H1 (cell line): ENCODE data around the gene ANKRD53. TPM values are rescaled to one million over a fixed set of nuclear protein-coding genes. Genes with fewer than 3 reads are reported as not detected.

ENCODE experiments used
- CTCF ChIA-PET: fragments of 300-600 bp; sonication (Branson Sonifier 250); formaldehyde crosslinking; loops from one replicate; lab custom pipeline; 2021; ENCODE audit not compliant: partially characterized antibody; lab: Charles Lee
- POLR2A ChIA-PET: fragments of 300-600 bp; sonication (Branson Sonifier 250); formaldehyde crosslinking; loops from one replicate; lab custom pipeline; 2021; ENCODE audit warnings: inconsistent platforms; ENCODE audit not compliant: partially characterized antibody; lab: Charles Lee
- DNase-seq, 2 experiments: peaks; one replicate each; pipeline versions ENCODE4 v3.0.0 to v3.0.0-alpha.2; 2010 to 2022; ENCODE audit warnings: low spot score in 2 of 2, low read depth in 1 of 2, mixed read lengths in 1 of 2
- FAIRE-seq: peaks from 2 replicates; lab custom pipeline; 2011; peaks lifted over from hg19 to GRCh38; lab: Jason Lieb, UNC
- H2AFZ ChIP-seq: 2 replicates; pipeline ENCODE4 v1.8.1; 2012; ENCODE audit warnings: low read length, inconsistent platforms
- H2AK5ac ChIP-seq: 2 replicates; pipeline ENCODE4 v1.6.1; 2013; ENCODE audit warnings: low read depth, low read length
- H2BK120ac ChIP-seq: replicated peaks from 2 replicates; pipeline ENCODE3; 2013; ENCODE audit warnings: low read depth, low read length, inconsistent platforms
- H2BK12ac ChIP-seq: 2 replicates; pipeline ENCODE4 v1.6.1; 2013; ENCODE audit warnings: low read depth, low read length
- H2BK15ac ChIP-seq: 2 replicates; pipeline ENCODE4 v1.6.1; 2013; ENCODE audit warnings: low read length
- H2BK20ac ChIP-seq: 2 replicates; pipeline ENCODE4 v1.6.1; 2013; ENCODE audit warnings: low read length
- H2BK5ac ChIP-seq: 2 replicates; pipeline ENCODE4 v1.6.1; 2013; ENCODE audit warnings: low read depth, low read length
- H3K14ac ChIP-seq: 2 replicates; pipeline ENCODE4 v1.6.1; 2013; ENCODE audit warnings: inconsistent platforms; ENCODE audit not compliant: insufficient read length
- H3K18ac ChIP-seq: 2 replicates; pipeline ENCODE4 v1.6.1; 2013; ENCODE audit warnings: low read length; ENCODE audit errors: extremely low read depth
- H3K23ac ChIP-seq: 2 replicates; pipeline ENCODE4 v1.6.1; 2013; ENCODE audit warnings: inconsistent platforms; ENCODE audit not compliant: insufficient read length
- H3K23me2 ChIP-seq: 2 replicates; pipeline ENCODE4 v1.6.1; 2013; ENCODE audit warnings: low read depth, low read length
- H3K27ac ChIP-seq: 2 replicates; pipeline ENCODE4 v1.6.1; 2011; ENCODE audit warnings: low read depth, low read length, inconsistent platforms
- H3K27me3 ChIP-seq, 4 experiments: replicated peaks in 1 of 4; 1 replicate in 1 of 4; 2 replicates in 3 of 4; pipeline versions ENCODE4 v1.6.1 to v1.8.1; 2011 to 2013; ENCODE audit warnings: low read length in 3 of 4, mild to moderate bottlenecking in 3 of 4, inconsistent platforms in 2 of 4, mixed read lengths in 2 of 4, moderate library complexity in 1 of 4; ENCODE audit not compliant: control insufficient read depth in 3 of 4, insufficient read depth in 3 of 4; ENCODE audit errors: extremely low read depth in 1 of 4
- H3K36me3 ChIP-seq, 4 experiments: 2 replicates each; pipeline versions ENCODE4 v1.6.1 to v1.8.1; 2011 to 2013; ENCODE audit warnings: mild to moderate bottlenecking in 4 of 4, low read length in 3 of 4, moderate library complexity in 2 of 4, control low read depth in 1 of 4, inconsistent platforms in 1 of 4; ENCODE audit not compliant: insufficient read depth in 4 of 4, control insufficient read depth in 2 of 4
- H3K4ac ChIP-seq: replicated peaks from 2 replicates; pipeline ENCODE3; 2013; ENCODE audit warnings: low read length, low read depth, mixed read lengths, inconsistent platforms; ENCODE audit not compliant: insufficient read length
- H3K4me1 ChIP-seq, 4 experiments: replicated peaks in 1 of 4; 1 replicate in 1 of 4; 2 replicates in 3 of 4; pipeline versions ENCODE4 v1.6.1 to v1.8.1; 2011 to 2013; ENCODE audit warnings: low read length in 3 of 4, inconsistent platforms in 2 of 4, mixed read lengths in 1 of 4; ENCODE audit not compliant: insufficient read depth in 4 of 4, control insufficient read depth in 3 of 4
- H3K4me2 ChIP-seq, 2 experiments: 2 replicates each; pipeline versions ENCODE4 v1.6.1 to v1.8.1; 2011 to 2013; ENCODE audit warnings: low read depth in 2 of 2, low read length in 2 of 2, control low read depth in 1 of 2, inconsistent platforms in 1 of 2, mild to moderate bottlenecking in 1 of 2; ENCODE audit not compliant: insufficient read depth in 1 of 2
- H3K4me3 ChIP-seq, 4 experiments: fragments of 200-600, 300-600 bp in 1 of 4; sonication (generic), shearing (Covaris generic), sonication (Bioruptor Twin) in 1 of 4; 2 replicates each; pipeline versions ENCODE4 v1.5.1 to v1.8.1; 2011 to 2016; ENCODE audit warnings: low read length in 4 of 4, low read depth in 3 of 4, control low read depth in 2 of 4, inconsistent platforms in 2 of 4, mild to moderate bottlenecking in 2 of 4, mixed read lengths in 1 of 4, moderate library complexity in 1 of 4; ENCODE audit not compliant: insufficient read depth in 2 of 4; ENCODE audit errors: extremely low read depth in 1 of 4
- H3K56ac ChIP-seq: replicated peaks from 2 replicates; pipeline ENCODE3; 2013; ENCODE audit warnings: low read depth, mild to moderate bottlenecking, mixed read lengths, low read length, inconsistent platforms; ENCODE audit not compliant: insufficient read length
- H3K79me1 ChIP-seq: 2 replicates; pipeline ENCODE4 v1.6.1; 2013; ENCODE audit warnings: low read depth, low read length, control low read depth
- H3K79me2 ChIP-seq, 2 experiments: 2 replicates each; pipeline versions ENCODE4 v1.6.1 to v1.8.1; 2012 to 2013; ENCODE audit warnings: low read length in 2 of 2, mild to moderate bottlenecking in 2 of 2, inconsistent platforms in 1 of 2; ENCODE audit not compliant: insufficient read depth in 2 of 2, control insufficient read depth in 1 of 2
- H3K9ac ChIP-seq, 4 experiments: replicated peaks in 1 of 4; 1 replicate in 1 of 4; 2 replicates in 3 of 4; pipeline versions ENCODE4 v1.6.1 to v1.8.1; 2011 to 2013; ENCODE audit warnings: low read depth in 3 of 4, low read length in 3 of 4, control low read depth in 2 of 4, mild to moderate bottlenecking in 2 of 4, moderate library complexity in 2 of 4, inconsistent platforms in 1 of 4; ENCODE audit errors: extremely low read depth in 1 of 4
- H3K9me3 ChIP-seq, 2 experiments: 2 replicates each; pipeline versions ENCODE4 v1.6.1 to v1.8.1; 2012 to 2013; ENCODE audit warnings: mild to moderate bottlenecking in 2 of 2, moderate library complexity in 2 of 2, control low read depth in 1 of 2, inconsistent platforms in 1 of 2, low read depth in 1 of 2, low read length in 1 of 2, mixed read lengths in 1 of 2; ENCODE audit not compliant: insufficient read depth in 2 of 2
- H4K20me1 ChIP-seq, 2 experiments: replicated peaks in 1 of 2; 2 replicates each; pipeline versions ENCODE3 to v1.8.1; 2011 to 2013; ENCODE audit warnings: inconsistent platforms in 2 of 2, low read length in 2 of 2, mild to moderate bottlenecking in 1 of 2; ENCODE audit not compliant: insufficient read depth in 2 of 2, control insufficient read depth in 1 of 2
- H4K5ac ChIP-seq: 2 replicates; pipeline ENCODE4 v1.6.1; 2013; ENCODE audit warnings: low read length, low read depth, mixed read lengths, inconsistent platforms; ENCODE audit not compliant: insufficient read length
- H4K8ac ChIP-seq: 2 replicates; pipeline ENCODE4 v1.8.0; 2013; ENCODE audit warnings: mild to moderate bottlenecking, moderate library complexity, low read length, inconsistent platforms; ENCODE audit not compliant: insufficient read depth; ENCODE audit errors: extremely low read depth
- H4K91ac ChIP-seq: replicated peaks from 2 replicates; pipeline ENCODE3; 2013; ENCODE audit warnings: low read length, mixed read lengths, inconsistent platforms; ENCODE audit not compliant: insufficient read length
- ASH2L ChIP-seq: fragments of 200-600, 300-600 bp; sonication (generic); IDR thresholded peaks from one replicate; pipeline ENCODE4 v1.7.1; 2017; ENCODE audit warnings: low read length
- BRCA1 ChIP-seq: IDR thresholded peaks from 2 replicates; pipeline ENCODE4 v1.6.1; 2012; ENCODE audit warnings: low read depth, low read length, improper control_type of control experiment
- CBX8 ChIP-seq: fragments of 300-800, 300-1000 bp; sonication (generic); IDR thresholded peaks from 2 replicates; pipeline ENCODE4 v1.7.1; 2016; ENCODE audit warnings: low read depth, low read length, borderline replicate concordance
- MAFK ChIP-seq: IDR thresholded peaks from 2 replicates; pipeline ENCODE4 v1.6.1; 2012; ENCODE audit warnings: low read depth, mild to moderate bottlenecking, improper control_type of control experiment, low read length
- NANOG ChIP-seq: IDR thresholded peaks from 2 replicates; pipeline ENCODE4 v1.6.1; 2011; ENCODE audit warnings: low read length, low read depth, mild to moderate bottlenecking, inconsistent platforms; ENCODE audit not compliant: insufficient read depth, poor library complexity, severe bottlenecking
- RAD21 ChIP-seq, 2 experiments: IDR thresholded peaks in 1 of 2; conservative IDR thresholded peaks in 1 of 2; 2 replicates each; pipeline ENCODE4 v1.6.1; 2011; ENCODE audit warnings: low read depth in 2 of 2, low read length in 2 of 2, improper control_type of control experiment in 1 of 2, inconsistent platforms in 1 of 2, mild to moderate bottlenecking in 1 of 2, moderate library complexity in 1 of 2
- SIN3A ChIP-seq, 2 experiments: IDR thresholded peaks in 1 of 2; conservative IDR thresholded peaks in 1 of 2; 2 replicates each; pipeline ENCODE4 v1.6.1; 2011 to 2012; ENCODE audit warnings: low read length in 2 of 2, improper control_type of control experiment in 1 of 2, low read depth in 1 of 2, mild to moderate bottlenecking in 1 of 2
- TCF12 ChIP-seq: IDR thresholded peaks from 2 replicates; pipeline ENCODE4 v1.6.1; 2011; ENCODE audit warnings: low read depth, mild to moderate bottlenecking, low read length
- TEAD4 ChIP-seq: IDR thresholded peaks from 2 replicates; pipeline ENCODE4 v1.6.1; 2012; ENCODE audit warnings: low read depth, low read length, inconsistent platforms, mixed read lengths
- WGBS, 2 experiments: shearing (Covaris generic) in 1 of 2; methylation state at CpG; one replicate each; pipeline versions ENCODE4 v1.1.6 to v1.1.7; 2013 to 2015; ENCODE audit warnings: low lambda C conversion rate in 2 of 2, mixed read lengths in 2 of 2, inconsistent platforms in 1 of 2, low coverage in 1 of 2, missing lambda C conversion rate in 1 of 2; ENCODE audit not compliant: insufficient replicate concordance in 2 of 2, insufficient coverage in 1 of 2, insufficient read length in 1 of 2; ENCODE audit errors: extremely low coverage in 1 of 2, missing lambda C conversion rate in 1 of 2; 5-methylcytosine and 5-hydroxymethylcytosine counted together
- polyA plus RNA-seq, 7 experiments: library from polyadenylated mRNA; depleted of rRNA in 3 of 7; stranded (reverse) in 5 of 7; unstranded in 2 of 7; fragments of >200 nt in 5 of 7; fragments of 200-250 nt in 2 of 7; gene quantifications; 1 replicate in 5 of 7; 2 replicates in 1 of 7; 4 replicates in 1 of 7; pipeline versions ENCODE4 v1.2.1 to v1.2.3, GENCODE V29; 2011 to 2013; ENCODE audit warnings: missing spikeins in 2 of 7, mixed read lengths in 2 of 7
- total RNA-seq: library from RNA; stranded (reverse); fragmentation: NEBNext Ultra II Directional; extraction: Animal tissue kit (Norgen Biotek cat#: 25700); gene quantifications from 2 replicates; pipeline ENCODE4 v1.2.1, GENCODE V29; 2021
- TF ChIP-seq, protein P1 (sequence below): IDR thresholded peaks from 2 replicates; pipeline ENCODE4 v1.6.1; 2012; ENCODE audit warnings: inconsistent platforms
- TF ChIP-seq, protein P2 (sequence below): IDR thresholded peaks from 2 replicates; pipeline ENCODE4 v1.6.1; 2011; ENCODE audit warnings: low read length, improper control_type of control experiment

Gene ANKRD53
- total and polyA plus RNA-seq, 2 of the 8 experiments (the other 6 are each of a cell fraction or from before 2014, with no cell fraction given) = 0.39 to 0.70 TPM

DNA sequence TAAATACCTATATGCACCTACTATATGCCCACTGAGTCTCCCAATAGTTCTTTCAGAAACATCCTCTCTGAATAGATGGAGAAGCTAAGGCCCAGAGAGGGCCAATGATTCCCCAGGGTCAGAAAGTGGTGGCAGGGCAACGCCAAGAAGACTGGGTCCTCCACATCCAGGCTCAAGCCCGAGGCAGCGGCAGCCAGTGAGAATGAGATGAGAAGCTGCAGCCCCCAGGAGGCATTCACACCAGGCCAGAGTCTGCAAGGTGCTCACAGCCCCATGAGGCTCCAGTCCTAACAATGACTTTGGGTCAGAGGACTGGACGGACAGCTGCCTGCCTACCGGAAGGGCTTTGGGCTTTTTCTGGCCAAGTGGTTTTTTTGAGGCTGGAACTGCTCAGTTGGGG lies 12.7 kb downstream of the ANKRD53 start:
- H3K9me3 ChIP-seq = no peaks in the 10 kb centered on the region
- no peak overlapping the region for H2BK5ac ChIP-seq
- no peak overlapping the region for H3K9ac ChIP-seq
- no peak overlapping the region for H4K5ac ChIP-seq
- H2BK120ac ChIP-seq = no peak overlapping the region
- H4K91ac ChIP-seq = no peak overlapping the region
- H4K20me1 ChIP-seq = peaks cover 3 to 20% of the 10 kb centered on the region in 2 experiments
- POLR2A ChIA-PET = no interaction called here
- H3K56ac ChIP-seq = no peak overlapping the region
- H2BK12ac ChIP-seq = no peak overlapping the region
- no peak overlapping the region for H2AK5ac ChIP-seq
- no peak overlapping the region for H4K8ac ChIP-seq
- H2AFZ ChIP-seq = no peak overlapping the region
- no peak overlapping the region for H3K4me2 ChIP-seq
- peaks cover 11% of the 10 kb centered on the region for H3K23me2 ChIP-seq
- no peak overlapping the region for H3K4me3 ChIP-seq
- H3K18ac ChIP-seq = no peak overlapping the region
- CTCF ChIA-PET = interaction anchor here (0.6 to 3.9 kb wide), 4 partner anchors 7 to 79 kb away, joined by 3 to 21 read pairs (median 4); no protein-coding TSS in a partner anchor
- FAIRE-seq (no peak), DNase-seq (no peak)
- H3K79me1 ChIP-seq = peaks cover 13% of the 10 kb centered on the region
- H3K79me2 ChIP-seq = peaks cover 0 to 13% of the 10 kb centered on the region in 2 experiments; a peak in 2 of 4 replicates
- H3K23ac ChIP-seq = no peak overlapping the region
- H2BK15ac ChIP-seq = no peak overlapping the region
- H3K4me1 ChIP-seq = peaks cover 0 to 5% (median 3%) of the 10 kb centered on the region in 4 experiments; a peak in 3 of 7 replicates
- no peak overlapping the region for H2BK20ac ChIP-seq
- WGBS, 2 experiments = 94% methylated on average over 5 of the region's 5 CpGs; no CpG with 5 or more reads in 1 of the 2 experiments
- peaks cover 0 to 9% (median 2%) of the 10 kb centered on the region in 4 experiments; a peak in 2 of 8 replicates for H3K36me3 ChIP-seq
- H3K14ac ChIP-seq = no peak overlapping the region
- no peaks in the 10 kb centered on the region; a peak in 2 of 7 replicates for H3K27me3 ChIP-seq
- no peak overlapping the region for H3K27ac ChIP-seq
- no peak overlapping the region for H3K4ac ChIP-seq
- no peak for TF ChIP-seq SIN3A (conservative IDR thresholded peaks at IDR 0.05 in 1 of 2, IDR thresholded peaks at IDR 0.05 in 1 of 2; ENCODE audit: low read depth in 1 of 2, low read length in 2 of 2)
- no peak for TF ChIP-seq ASH2L
- TF ChIP-seq, protein P1, sequence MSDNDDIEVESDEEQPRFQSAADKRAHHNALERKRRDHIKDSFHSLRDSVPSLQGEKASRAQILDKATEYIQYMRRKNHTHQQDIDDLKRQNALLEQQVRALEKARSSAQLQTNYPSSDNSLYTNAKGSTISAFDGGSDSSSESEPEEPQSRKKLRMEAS = no peak
- no peak for TF ChIP-seq MAFK
- no peak for TF ChIP-seq TEAD4
- no peak for TF ChIP-seq BRCA1
- no peak for TF ChIP-seq CBX8
- no peak for TF ChIP-seq RAD21 (IDR thresholded peaks at IDR 0.05 in 1 of 2, conservative IDR thresholded peaks at IDR 0.05 in 1 of 2; ENCODE audit: low read depth in 2 of 2, low read length in 2 of 2)
- no peak for TF ChIP-seq NANOG
- no peak for TF ChIP-seq TCF12
- TF ChIP-seq, protein P2, sequence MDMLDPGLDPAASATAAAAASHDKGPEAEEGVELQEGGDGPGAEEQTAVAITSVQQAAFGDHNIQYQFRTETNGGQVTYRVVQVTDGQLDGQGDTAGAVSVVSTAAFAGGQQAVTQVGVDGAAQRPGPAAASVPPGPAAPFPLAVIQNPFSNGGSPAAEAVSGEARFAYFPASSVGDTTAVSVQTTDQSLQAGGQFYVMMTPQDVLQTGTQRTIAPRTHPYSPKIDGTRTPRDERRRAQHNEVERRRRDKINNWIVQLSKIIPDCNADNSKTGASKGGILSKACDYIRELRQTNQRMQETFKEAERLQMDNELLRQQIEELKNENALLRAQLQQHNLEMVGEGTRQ = no peak
